Stimulated activated CD4-positive, alpha-beta T cell treated with anti-CD3 and anti-CD28 coated beads, TNF-alpha, amount 100 ng/mL, for 24 hours (primary cell): Measurements from ENCODE around the gene RSPH6A.
"Not testable (repeated sequence)": the region's sequence is repeated elsewhere in the genome, so short reads cannot be mapped to it uniquely, and the experiment has no call there.

Experiments
- DNase-seq, 3 experiments: peaks; one replicate each; pipeline ENCODE4 v3.0.0-alpha.2; 2020; ENCODE audit warnings: low read depth in 3 of 3

The RSPH6A gene

GRCh38 chr19:45804140-45804958 lies 10.8 kb downstream of the RSPH6A start:
- no peak for DNase-seq

DNA sequence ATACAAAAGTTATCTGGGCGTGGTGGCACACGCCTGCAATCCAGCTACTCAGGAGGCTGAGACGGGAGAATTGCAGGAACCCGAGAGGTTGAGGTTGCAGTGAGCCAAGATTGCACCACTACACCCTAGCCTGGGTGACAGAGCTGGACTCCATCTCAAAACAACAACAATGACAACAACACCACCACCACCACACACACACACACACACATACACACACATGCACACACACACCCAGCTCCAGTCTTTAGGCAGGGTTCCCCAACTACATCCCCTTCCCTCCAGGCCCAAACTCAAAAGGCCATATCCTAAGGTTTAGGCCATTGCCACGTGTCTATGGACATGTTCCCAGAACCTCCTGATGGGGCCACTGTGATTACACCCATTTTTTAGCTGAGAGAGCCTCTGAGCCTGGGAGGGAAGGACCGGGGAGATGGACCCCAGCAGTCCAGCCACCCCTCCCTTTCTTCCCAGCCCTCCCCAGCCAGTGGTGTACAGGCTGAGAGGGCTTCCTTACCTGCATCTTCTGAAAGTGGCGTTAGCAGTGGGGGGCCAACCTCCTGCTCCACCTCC lies 13.4 kb downstream of the RSPH6A start:
- no peak for DNase-seq

- DNase-seq, result no peak
Observed at GRCh38 chr19:45800070-45800553, 15.0 kb downstream of the RSPH6A start.

- not testable (repeated sequence) for DNase-seq
Observed at GRCh38 chr19:45799541-45799940, 15.6 kb downstream of the RSPH6A start.

- peak in 2 of 3 experiments; percentile 34 to 55 for DNase-seq
Observed at GRCh38 chr19:45798995-45799517, 16.1 kb downstream of the RSPH6A start.

DNA sequence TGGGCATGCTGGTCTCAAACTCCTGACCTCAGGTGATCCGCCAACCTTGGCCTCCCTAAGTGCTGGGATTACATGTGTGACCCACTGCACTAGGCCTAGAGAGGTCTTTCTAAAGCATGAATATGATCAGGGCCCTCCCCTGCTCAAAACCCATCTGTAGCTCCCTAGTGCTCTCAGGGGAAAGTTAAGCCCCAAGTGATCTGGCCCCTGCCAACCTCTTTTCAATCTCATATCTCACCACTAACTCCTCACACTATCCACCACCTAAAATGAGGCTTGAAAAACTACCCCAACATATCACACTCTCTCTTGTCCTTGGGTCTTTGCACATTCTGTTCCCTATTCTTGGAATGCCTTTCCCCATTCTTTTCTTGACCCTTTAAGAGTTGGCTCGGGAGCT lies 20.5 kb downstream of the RSPH6A start:
- no peak for DNase-seq

DNA sequence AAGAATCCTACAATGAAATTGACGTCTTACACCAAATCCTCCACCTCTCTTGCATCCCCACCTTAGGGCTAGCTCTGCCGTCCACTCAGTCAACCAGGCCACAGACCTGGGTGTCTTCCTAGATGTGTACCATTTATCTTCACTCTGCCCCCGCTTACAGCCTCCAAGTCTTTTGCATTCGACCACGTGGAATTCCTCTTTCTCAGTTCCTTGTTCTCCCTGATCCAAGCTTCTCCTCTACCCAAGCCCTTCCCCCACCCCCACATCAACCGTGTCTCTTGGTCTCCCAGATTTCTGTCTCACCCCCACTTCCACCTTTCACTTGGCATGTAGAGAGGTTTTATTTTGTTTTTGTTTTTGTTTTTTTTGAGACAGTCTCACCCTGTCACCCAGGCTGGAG lies 21.2 kb downstream of the RSPH6A start:
- DNase-seq, result no peak

DNA sequence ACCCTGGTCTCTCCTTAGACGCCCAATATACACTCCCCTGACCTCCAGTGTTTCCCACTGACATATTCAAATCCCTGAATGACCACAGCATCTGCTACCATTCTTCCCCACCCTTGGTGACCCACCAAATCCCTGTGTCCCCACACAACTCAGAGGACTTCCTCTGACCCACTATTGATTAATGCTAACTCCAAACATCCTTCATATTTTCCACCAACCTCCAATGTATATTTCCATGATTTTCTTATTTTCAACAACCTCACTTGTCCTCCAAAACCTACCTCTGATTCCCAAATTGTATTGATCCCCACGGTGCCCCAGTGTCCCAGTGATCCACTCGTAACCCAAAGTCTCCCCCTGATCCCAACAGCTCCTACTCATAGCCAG lies 21.9 kb downstream of the RSPH6A start:
- no peak for DNase-seq

DNA sequence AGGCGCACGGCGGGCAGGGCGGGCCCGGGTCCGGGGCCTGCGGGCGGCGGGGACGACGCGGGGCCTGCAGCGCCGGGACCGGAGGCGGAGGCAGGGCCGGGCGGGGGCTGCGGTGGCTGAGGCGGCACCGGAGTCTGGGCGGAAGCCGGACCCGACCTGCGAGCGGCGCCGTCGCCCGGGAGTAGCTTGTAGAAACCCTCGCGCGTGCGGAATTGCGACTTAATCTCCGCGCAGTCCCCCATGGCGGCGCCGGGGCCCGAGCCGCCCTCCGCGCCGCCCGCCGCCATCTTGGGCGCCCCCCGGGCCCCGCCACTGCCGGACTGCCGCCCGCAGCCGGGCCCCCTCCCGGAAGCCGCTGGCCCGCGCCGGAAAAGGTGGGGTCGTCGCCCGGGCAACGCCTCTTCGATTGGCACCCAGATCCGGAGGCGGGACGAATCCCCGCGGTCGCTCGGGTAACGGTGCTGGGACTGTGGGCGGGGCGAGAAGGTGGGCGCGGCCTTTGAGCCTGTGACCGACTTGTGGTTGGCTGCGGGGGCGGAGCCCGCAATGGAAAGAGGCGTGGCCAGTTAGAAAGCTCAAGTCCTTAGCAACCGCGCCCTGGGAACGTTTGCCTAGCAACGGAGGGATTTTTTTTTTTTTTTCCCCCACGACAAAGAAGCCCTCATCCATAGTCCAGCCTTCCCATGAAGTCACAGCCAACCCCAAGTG lies 22.5 kb downstream of the RSPH6A start, which contains the start of gene DMWD:
Gene DMWD (minus strand): TSS at position 376 of the 708 bp plus-strand sequence. CDS start 89 bp downstream, at position 287.
- peak; percentile 99 to 100 (median 99) for DNase-seq

DNA sequence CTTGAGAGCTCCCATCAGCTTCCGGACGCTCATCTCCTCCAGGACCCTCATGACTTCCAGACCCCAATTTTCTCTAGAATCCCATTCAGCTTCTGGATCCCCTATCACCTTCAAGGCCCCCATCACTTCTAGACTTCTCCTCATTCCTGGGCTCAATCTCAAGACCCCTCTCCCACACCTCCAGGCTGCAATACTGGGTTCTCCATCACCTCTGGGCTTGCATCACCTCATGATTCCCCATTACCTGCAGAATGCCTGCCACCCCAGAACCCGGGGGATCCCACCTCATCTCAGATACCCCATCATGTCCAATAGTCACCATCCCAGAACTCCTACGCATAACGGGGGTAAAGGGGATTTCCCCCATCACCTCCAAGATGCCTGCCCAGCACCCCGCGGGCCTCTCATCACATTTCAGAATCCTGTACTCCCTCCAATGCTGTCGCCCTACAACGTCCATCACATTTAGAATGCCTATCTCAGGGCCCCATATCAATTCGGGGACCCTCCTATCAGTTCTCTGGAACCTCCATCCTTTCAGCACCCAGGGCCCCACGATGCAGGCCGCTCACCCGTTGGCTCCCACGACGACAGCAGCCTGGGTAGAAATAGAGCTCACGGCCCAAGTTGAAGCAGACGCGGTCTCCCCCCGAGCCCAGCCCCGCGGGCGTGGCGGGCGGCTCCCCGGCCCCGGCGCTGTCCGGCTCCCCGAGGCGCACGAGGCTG lies 23.2 kb downstream of the RSPH6A start:
- no peak for DNase-seq

DNA sequence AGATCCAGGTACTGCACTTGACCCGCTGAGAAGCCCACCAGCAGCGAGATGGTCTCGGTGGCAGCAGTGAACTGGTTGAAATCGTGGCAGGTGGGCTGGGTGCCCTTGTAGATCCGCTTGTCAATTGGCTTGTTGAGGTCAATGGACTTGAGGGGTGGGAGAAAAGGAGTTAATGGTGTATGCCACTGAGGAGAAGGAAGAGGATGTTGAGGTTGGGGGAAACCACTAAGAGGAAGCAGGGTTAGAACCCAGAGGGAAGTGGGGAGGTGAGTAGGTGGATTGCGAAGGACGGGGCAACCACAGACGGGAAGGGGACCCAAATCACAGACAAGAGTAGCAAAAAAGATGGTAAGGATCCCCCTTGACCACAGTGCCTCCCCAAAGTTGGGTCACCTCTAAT lies 24.2 kb downstream of the RSPH6A start:
- no peak for DNase-seq

- no peak for DNase-seq
Observed at GRCh38 chr19:45789035-45789786, 25.9 kb downstream of the RSPH6A start.

GRCh38 chr19:45786533-45786894 lies 28.6 kb downstream of the RSPH6A start:
- DNase-seq, result no peak

DNA sequence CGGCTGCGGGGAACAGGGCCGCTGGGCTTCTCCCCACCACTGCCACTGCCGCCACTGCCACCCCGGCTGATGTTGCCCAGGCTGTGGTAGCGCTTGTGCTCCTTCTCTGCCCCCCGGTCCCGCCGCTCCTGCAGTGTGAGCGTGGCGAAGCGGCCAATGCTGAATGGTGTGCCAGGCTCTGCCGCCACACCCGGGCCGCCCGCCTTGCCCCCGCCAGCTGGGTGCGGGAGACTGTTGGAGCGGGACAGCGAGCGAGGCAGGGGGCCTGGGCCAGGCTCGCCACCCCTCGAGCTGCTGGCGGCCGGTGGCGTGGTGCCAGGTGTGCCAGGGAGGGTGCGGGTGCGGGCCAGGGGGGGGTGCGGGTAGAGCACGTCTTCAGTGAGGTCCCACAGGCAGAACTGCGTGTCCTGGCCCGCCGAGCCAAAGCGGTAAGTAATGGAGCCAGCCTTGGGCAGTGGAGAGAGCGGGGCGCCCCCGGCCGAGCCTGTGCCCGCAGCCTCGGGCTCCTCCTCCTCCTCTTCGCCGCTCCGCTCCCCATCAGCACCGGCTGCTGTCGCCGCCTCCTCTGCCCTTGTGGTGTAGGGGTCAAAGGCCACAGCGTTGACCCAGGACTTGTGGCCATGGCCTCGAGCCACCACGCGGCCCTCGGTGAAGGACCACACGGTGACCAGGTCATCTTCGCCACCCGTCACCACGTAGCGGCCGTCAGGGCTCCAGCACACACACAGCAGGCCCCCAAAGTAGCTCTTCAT lies 29.2 kb downstream of the RSPH6A start:
- DNase-seq, result no peak

DNA sequence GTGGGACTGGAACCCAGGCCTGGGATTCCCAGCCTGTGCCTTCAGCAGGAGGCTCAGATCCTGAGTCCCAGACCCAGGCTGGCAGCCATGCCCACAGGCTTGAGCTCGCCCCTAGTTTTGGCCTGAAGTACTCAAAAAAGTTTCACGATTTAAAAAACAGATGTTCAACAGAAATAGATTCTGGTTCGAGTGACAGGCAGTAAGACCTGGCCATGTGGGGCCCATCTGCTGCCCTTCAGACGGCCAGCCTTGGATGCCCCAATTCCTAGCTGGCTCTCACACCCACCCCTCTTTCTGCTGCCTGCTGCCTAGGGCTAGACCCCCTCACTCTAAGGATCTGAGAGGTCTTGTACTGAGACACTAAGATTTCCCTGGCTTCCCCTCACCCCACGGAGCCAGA lies 30.0 kb downstream of the RSPH6A start:
- no peak for DNase-seq

- no peak for DNase-seq
Observed at GRCh38 chr19:45784096-45784495, 31.0 kb downstream of the RSPH6A start.

- DNase-seq, result no peak
Observed at GRCh38 chr19:45782820-45783785, 32.0 kb downstream of the RSPH6A start.

GRCh38 chr19:45782162-45782691 lies 32.9 kb downstream of the RSPH6A start, which contains the start of gene DMPK:
DMPK (minus strand) TSS chr19:45782490; CDS start chr19:45782352, 138 bp downstream.
- no peak for DNase-seq
